ENCODE results near the gene PARK7.

DNA sequence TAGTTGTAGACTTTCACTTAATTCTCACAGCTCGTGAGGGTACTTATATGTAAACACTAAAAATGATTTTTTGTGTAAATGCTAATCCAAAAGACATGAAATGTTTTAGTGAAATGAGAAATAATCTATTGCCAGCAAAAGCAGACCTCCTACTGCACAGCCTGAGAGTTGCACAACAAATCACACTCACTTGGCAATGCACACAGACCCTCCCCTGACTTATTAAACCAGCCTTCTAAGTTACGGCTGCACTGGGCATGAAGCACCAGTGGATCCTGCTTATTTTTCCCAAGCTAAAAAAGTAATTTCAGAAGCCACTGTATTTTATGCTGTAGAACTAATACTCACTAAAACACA lies 54.3 kb downstream of the PARK7 start:
- TF ChIP-seq, protein P1, sequence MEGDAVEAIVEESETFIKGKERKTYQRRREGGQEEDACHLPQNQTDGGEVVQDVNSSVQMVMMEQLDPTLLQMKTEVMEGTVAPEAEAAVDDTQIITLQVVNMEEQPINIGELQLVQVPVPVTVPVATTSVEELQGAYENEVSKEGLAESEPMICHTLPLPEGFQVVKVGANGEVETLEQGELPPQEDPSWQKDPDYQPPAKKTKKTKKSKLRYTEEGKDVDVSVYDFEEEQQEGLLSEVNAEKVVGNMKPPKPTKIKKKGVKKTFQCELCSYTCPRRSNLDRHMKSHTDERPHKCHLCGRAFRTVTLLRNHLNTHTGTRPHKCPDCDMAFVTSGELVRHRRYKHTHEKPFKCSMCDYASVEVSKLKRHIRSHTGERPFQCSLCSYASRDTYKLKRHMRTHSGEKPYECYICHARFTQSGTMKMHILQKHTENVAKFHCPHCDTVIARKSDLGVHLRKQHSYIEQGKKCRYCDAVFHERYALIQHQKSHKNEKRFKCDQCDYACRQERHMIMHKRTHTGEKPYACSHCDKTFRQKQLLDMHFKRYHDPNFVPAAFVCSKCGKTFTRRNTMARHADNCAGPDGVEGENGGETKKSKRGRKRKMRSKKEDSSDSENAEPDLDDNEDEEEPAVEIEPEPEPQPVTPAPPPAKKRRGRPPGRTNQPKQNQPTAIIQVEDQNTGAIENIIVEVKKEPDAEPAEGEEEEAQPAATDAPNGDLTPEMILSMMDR (IDR thresholded peaks at IDR 0.05; ENCODE audit: low read length): no peak
- no peak for TF ChIP-seq EZH2 (IDR thresholded peaks at IDR 0.05; ENCODE audit: borderline replicate concordance, low read length)
